ENCODE data around the gene RABGAP1L. TPM values are rescaled to one million over a fixed set of nuclear protein-coding genes. Genes with fewer than 3 reads are reported as not detected.

Gene RABGAP1L
- total RNA-seq, 1 donor from 2014 or later: 30.2 TPM

DNA sequence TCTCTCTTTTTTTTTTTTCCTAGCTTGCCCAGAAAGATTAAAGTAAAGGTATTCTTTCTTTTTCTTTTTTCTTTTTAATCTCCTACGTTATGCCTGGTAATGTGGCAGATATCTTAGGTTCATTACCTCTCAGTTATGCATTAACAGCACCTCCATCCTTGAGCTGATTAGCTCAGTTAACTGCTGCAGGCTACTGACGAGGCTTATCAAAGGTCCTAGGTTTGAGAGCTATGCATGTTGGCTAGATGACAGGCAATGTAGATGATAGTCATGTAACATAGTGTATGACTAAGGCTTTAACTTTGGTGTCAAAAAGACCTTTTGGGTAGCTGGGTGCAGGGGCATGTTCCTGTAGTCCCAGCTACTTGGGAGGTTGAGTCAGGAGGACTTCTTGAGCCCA is 786.7 kb downstream of the RABGAP1L start:
- TF ChIP-seq, protein P1, sequence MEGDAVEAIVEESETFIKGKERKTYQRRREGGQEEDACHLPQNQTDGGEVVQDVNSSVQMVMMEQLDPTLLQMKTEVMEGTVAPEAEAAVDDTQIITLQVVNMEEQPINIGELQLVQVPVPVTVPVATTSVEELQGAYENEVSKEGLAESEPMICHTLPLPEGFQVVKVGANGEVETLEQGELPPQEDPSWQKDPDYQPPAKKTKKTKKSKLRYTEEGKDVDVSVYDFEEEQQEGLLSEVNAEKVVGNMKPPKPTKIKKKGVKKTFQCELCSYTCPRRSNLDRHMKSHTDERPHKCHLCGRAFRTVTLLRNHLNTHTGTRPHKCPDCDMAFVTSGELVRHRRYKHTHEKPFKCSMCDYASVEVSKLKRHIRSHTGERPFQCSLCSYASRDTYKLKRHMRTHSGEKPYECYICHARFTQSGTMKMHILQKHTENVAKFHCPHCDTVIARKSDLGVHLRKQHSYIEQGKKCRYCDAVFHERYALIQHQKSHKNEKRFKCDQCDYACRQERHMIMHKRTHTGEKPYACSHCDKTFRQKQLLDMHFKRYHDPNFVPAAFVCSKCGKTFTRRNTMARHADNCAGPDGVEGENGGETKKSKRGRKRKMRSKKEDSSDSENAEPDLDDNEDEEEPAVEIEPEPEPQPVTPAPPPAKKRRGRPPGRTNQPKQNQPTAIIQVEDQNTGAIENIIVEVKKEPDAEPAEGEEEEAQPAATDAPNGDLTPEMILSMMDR (IDR thresholded peaks at IDR 0.05; ENCODE audit: unreplicated experiment): no peak
- no peak for DNase-seq (ENCODE audit: low spot score)
- Mint-ChIP-seq H3K9me3 (ENCODE audit: unreplicated experiment) (no peaks in the 10 kb centered on the region), H3K4me3 (ENCODE audit: unreplicated experiment) (no peak overlapping the region), H3K27ac (ENCODE audit: unreplicated experiment) (no peak overlapping the region), H3K4me1 (ENCODE audit: unreplicated experiment) (peaks cover 8% of the 10 kb centered on the region), H3K27me3 (ENCODE audit: unreplicated experiment) (no peaks in the 10 kb centered on the region), H3K36me3 (ENCODE audit: low read depth, unreplicated experiment) (no peaks in the 10 kb centered on the region)

DNA sequence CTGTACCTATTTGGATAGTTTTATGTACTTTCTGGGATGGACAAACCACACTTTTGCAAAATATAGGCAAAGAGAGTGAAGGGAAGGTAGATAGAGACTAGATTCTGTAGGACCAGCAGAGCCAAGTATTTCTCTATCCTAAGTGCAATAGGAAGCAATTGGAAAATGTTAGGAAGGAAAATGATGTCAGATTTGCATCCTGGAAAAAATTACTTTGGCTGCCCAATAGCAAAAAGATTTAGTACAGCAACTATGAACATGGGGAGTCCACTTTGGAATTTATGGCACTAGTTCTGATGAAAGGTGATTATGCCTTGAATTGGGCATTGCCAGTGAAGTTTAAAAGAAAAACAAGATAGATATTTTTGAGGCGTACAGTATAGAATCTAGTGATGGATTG is 789.7 kb downstream of the RABGAP1L start:
- TF ChIP-seq, protein P1 (IDR thresholded peaks at IDR 0.05; ENCODE audit: unreplicated experiment): no peak
- no peak for DNase-seq (ENCODE audit: low spot score)
- H3K36me3 Mint-ChIP-seq (ENCODE audit: low read depth, unreplicated experiment): no peaks in the 10 kb centered on the region
- no peaks in the 10 kb centered on the region for H3K9me3 Mint-ChIP-seq (ENCODE audit: unreplicated experiment)
- H3K27ac Mint-ChIP-seq (ENCODE audit: unreplicated experiment): no peak overlapping the region
- no peak overlapping the region for H3K4me3 Mint-ChIP-seq (ENCODE audit: unreplicated experiment)
- no peaks in the 10 kb centered on the region for H3K27me3 Mint-ChIP-seq (ENCODE audit: unreplicated experiment)
- H3K4me1 Mint-ChIP-seq (ENCODE audit: unreplicated experiment): no peaks in the 10 kb centered on the region

DNA sequence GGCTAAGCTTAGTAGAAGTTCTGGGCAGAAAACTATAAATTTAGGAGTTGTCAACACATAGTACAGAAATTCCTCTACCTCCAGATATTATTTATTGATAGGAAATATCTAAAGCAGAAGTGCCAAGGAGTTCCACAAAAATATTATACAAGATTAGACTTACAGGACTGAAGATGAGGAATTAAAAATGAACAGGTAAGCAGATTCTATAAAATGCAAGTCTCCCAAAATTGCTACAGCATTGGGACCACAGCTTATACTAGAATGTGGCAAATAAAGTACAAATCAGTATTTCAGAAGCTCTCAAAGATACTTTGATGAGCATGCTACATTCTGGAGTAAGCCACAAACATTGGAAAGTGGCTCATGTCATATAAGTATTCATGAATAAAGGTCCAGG is 790.3 kb downstream of the RABGAP1L start:
- Mint-ChIP-seq H3K4me3 (ENCODE audit: unreplicated experiment) (no peak overlapping the region), H3K36me3 (ENCODE audit: low read depth, unreplicated experiment) (no peaks in the 10 kb centered on the region), H3K4me1 (ENCODE audit: unreplicated experiment) (no peaks in the 10 kb centered on the region), H3K9me3 (ENCODE audit: unreplicated experiment) (no peaks in the 10 kb centered on the region), H3K27ac (ENCODE audit: unreplicated experiment) (no peak overlapping the region), H3K27me3 (ENCODE audit: unreplicated experiment) (no peaks in the 10 kb centered on the region)
- TF ChIP-seq, protein P1 (IDR thresholded peaks at IDR 0.05; ENCODE audit: unreplicated experiment): no peak
- no peak for DNase-seq (ENCODE audit: low spot score)

DNA sequence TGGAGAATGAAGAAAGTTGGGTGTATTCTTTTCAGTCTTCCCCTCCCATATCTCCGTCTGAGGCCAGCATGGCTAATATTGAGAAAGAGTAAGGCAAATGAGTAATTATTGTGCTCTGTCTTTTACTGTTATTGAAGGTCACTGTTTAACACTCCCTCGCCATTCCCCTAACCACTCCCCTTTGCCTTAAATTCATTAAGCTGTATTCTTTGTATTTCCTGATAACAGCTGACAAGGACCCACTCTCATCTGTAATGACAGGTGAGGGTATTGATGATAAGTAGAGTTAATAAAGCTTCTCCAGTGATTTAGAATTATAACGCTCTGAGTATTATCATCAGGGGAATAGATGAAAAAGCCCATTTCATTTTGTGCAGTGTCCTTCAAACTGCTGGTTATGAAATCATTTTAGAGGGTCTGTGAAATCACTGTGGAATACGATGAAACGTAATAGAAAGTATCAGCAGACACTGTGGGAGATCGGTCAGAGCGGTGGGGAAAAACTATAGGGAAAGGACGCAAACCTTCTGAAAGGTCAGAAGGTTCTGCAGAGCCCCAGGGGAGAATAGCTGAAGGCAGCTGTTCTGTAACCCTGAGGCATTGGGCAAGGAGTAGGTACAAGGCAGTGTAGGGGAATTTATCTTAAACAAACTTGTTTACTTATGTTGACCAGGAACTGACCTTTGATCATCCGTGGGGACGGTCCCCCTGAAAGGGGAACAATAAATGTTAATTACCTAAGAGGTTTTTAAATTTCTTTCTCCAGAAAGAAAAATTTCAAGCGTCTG is 794.2 kb downstream of the RABGAP1L start:
- H3K9me3 Mint-ChIP-seq (ENCODE audit: unreplicated experiment): no peaks in the 10 kb centered on the region
- TF ChIP-seq, protein P1 (IDR thresholded peaks at IDR 0.05; ENCODE audit: unreplicated experiment): no peak
- H3K4me1 Mint-ChIP-seq (ENCODE audit: unreplicated experiment): no peaks in the 10 kb centered on the region
- H3K36me3 Mint-ChIP-seq (ENCODE audit: low read depth, unreplicated experiment): no peaks in the 10 kb centered on the region
- DNase-seq (ENCODE audit: low spot score): no peak
- H3K27ac Mint-ChIP-seq (ENCODE audit: unreplicated experiment): peak overlapping the region; percentile 39
- no peak overlapping the region for H3K4me3 Mint-ChIP-seq (ENCODE audit: unreplicated experiment)
- H3K27me3 Mint-ChIP-seq (ENCODE audit: unreplicated experiment): no peaks in the 10 kb centered on the region

DNA sequence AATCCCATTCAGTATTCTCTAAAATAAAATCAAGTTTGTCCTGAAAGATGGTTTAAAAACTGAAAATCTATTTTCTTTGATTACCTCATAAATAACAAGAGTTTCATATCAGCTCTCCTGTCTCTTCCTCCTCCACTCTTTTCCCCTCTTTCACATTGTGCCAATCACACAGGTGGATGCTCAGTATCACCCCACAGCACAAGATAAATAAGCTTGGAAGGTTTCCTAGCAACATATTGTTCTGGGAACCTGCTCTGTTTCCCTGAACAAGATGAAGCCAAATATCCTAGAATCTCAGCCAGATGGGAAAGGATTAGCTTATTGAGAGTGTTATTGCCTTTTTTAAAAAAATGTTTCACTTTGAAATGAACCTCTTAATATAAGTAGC is 794.7 kb downstream of the RABGAP1L start:
- Mint-ChIP-seq H3K4me3 (ENCODE audit: unreplicated experiment) (no peak overlapping the region), H3K4me1 (ENCODE audit: unreplicated experiment) (no peaks in the 10 kb centered on the region), H3K27ac (ENCODE audit: unreplicated experiment) (peak overlapping the region; percentile 5), H3K9me3 (ENCODE audit: unreplicated experiment) (no peaks in the 10 kb centered on the region), H3K36me3 (ENCODE audit: low read depth, unreplicated experiment) (no peaks in the 10 kb centered on the region), H3K27me3 (ENCODE audit: unreplicated experiment) (no peaks in the 10 kb centered on the region)
- TF ChIP-seq, protein P1 (IDR thresholded peaks at IDR 0.05; ENCODE audit: unreplicated experiment): no peak
- DNase-seq (ENCODE audit: low spot score): no peak

Data from endothelial cell (in vitro differentiated cells).